HG02885 (cell line): ENCODE measurements around the gene SFMBT1.

ENCODE experiments used
- ATAC-seq: cut with Tn5 transposase; IDR thresholded peaks from one replicate; pipeline ENCODE4 v1.9.1; 2021; ENCODE audit warnings: mild to moderate bottlenecking; ENCODE audit not compliant: unreplicated experiment, poor library complexity

SFMBT1 gene

DNA sequence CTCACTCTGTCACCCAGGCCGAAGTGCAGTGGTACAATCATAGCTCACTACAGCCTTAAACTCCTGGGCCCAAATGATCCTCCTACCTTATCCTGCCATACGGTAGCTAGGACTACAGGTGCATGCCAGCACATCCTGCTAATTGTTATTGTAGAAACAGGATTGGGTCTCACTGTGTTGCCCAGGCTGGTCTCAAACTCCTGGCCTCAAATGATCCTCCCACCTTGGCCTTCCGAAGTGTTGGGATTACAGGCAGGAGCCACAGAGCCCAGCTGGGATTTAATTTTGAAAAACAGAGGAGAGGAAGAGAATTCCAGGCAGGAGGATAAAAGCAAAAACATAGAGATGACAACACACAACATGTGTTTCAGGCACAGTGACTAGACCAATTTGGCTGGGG is 40.5 kb downstream of the SFMBT1 start:
- ATAC-seq = no peak

- no peak for ATAC-seq
Observed at GRCh38 chr3:53003320-53003719, 42.6 kb downstream of the SFMBT1 start.

DNA sequence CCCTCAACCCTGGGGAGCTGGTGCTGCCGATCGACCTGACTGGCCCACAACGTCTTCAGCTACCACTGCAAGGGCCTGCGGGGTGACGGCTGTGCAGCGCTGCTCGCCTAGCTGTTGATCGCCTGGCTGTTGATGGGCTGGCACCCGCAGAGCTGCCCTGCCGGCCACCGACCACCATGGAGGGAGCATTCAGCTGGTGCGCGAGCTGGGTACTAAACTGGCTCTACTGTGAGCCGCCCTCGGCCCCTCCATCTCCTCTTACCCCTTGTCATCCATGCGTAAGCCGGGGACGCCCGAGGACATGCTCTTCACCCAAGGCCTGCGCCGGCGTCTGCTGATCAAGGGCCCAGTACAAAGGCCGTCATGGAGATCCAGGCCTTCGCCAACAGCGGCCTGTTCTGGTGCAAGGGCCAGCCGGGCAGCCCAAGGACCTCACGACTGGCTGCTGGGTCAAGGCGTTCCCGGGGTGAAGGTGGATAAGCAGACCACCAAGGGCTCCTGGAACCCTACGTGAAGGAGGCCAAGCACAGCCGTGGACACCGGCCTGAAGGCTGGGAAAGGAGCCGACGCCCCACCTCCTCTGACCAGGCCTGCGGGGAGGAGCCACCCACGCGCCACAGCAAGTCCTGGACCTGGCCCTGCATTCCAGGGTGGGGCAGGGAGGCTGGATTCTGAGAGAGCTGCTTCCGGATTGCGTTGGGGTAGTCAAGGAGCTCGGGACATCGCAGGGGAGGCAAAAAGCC is 46.9 kb downstream of the SFMBT1 start:
- ATAC-seq = no peak

DNA sequence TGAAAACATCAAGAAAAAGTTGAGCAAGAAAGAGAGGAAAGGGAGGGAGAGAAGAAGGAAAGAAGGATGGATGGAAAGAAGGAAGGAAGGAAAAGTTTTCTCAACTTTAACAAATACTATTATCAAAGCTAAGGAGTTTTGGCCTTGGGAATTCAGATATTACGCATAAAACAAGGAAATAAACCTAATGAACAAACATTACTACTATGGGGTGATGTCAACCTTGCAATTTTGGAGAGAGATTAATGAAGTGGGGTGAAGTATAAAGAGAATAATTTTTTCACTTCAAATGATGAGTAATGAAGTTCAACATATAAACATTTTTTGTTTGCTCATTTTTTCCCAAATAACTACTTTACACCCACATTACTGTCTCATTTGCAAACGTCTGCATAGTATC is 55.2 kb downstream of the SFMBT1 start:
- ATAC-seq = no peak

GRCh38 chr3:52986938-52987337 is 58.9 kb downstream of the SFMBT1 start:
- ATAC-seq = no peak

GRCh38 chr3:52986049-52986448 is 59.8 kb downstream of the SFMBT1 start:
- no peak for ATAC-seq

GRCh38 chr3:52983828-52984227 is 62.0 kb downstream of the SFMBT1 start:
- peak; percentile 34 for ATAC-seq

- peak; percentile 91 for ATAC-seq
Observed at GRCh38 chr3:52983336-52983807, 62.5 kb downstream of the SFMBT1 start.

DNA sequence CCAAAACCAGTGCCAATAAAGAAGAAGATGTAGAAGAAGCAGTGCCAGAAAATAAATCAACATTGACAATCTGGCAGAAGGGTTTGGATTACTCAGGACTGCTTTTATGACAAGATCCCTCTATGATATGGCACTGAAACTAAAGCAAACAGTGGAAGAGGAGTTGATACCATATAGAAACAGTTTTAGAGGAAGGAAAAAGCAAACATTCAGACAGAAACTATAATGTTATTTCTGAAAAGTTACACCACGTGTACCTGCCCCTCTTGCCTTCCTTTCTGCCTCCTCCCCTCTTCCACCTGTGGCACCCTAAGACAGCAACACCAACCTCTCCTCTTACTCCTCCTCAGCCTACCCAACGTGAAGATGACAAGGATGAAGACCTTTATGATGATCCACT is 63.0 kb downstream of the SFMBT1 start:
- peak; percentile 25 for ATAC-seq

DNA sequence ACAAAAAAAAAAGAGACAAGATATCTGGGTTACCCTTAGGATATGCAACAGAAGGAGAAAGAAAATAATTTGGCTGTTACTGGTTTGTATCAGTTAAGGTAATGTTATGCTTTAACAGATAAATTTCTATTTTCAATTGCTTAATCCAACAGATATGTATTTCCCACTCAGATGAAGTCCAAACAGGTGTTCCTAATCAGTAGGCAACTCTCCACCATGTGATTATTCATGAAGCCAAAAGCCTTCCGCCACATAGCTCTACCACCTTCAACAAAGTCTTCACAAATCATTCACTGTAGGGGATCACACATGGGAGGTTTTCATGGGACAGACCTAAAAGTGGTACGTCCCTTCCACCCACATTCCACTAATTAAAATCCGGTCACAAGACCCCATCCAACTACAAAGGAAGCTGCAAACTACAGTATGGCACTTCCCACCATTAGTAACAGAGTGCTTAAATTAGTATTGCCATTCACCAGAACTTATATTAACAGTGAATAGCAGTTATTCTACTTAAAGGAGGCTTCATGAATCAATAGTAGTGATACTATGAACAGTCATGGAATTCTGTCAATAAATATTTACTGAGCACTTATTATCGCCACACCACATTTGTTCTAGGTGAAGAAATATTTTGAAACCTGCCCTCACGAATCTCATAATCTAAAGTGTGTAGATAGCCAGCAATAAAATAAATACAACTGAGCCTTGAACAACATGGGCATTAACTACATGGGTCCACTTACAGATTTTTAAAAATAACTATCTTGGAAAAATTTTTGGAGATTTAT is 66.5 kb downstream of the SFMBT1 start:
- no peak for ATAC-seq

GRCh38 chr3:52978109-52978754 is 67.6 kb downstream of the SFMBT1 start:
- no peak for ATAC-seq

GRCh38 chr3:52973806-52974205 is 72.1 kb downstream of the SFMBT1 start:
- no peak for ATAC-seq

DNA sequence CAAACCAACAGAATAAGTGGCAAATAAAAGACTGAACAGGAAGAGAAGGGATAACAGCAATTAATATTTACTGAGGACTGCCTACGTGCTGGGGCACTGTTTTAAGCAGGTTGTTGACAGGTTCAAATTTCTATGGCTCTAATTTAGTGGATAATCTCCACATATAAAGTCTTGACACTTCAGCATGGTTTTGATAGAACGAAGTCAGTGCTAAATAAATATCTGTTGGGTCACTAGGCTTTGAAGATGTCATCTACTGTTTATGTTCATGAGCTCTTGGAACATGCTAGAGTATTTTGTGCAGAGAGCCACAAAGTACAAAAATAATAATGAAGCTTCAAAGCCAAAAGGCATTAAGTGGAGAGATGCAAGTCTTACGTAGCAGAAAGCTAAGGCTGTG is 74.0 kb downstream of the SFMBT1 start:
- no peak for ATAC-seq

DNA sequence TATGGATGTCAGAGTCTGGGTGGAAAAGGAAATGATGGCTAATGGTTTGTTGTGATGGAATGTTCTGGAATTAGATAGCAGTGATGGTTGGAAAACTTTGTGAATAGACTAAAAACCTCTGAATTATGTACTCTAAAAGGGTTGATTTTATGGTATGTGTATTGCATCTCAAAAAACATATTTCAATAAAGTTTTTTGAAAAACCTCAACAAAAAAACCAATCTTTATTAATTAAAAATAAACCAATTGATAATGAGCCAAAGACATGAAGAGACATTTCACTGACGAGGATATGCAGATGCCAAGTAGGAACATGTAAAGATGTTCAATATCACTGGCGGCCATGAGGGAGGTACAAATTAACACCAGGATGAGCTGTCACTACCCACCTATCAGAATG is 78.5 kb downstream of the SFMBT1 start:
- no peak for ATAC-seq

GRCh38 chr3:52962160-52962559 is 83.7 kb downstream of the SFMBT1 start:
- no peak for ATAC-seq

- ATAC-seq = no peak
Observed at GRCh38 chr3:52959773-52960172, 86.1 kb downstream of the SFMBT1 start.

DNA sequence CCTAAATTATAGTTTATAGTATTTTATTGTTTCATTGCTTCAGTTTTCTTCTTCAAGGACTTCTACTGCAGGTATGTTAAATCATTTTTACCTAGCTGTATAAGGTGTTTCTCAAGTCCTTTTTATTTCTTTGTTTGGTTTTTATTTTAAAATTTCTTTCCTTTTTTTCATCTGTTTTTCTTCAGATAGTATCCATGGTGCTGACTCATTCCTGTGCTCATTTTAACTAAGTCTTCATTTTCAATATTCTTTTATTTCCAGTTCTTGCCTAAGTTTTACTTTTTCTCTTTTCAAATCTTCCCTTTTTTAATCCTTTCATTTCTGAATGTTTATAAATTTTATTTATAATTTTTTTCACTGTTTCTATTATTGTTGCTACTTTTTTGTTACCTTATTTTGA is 106.3 kb downstream of the SFMBT1 start:
- no peak for ATAC-seq

- peak; percentile 64 for ATAC-seq
Observed at GRCh38 chr3:52934630-52935530, 111.0 kb downstream of the SFMBT1 start.

DNA sequence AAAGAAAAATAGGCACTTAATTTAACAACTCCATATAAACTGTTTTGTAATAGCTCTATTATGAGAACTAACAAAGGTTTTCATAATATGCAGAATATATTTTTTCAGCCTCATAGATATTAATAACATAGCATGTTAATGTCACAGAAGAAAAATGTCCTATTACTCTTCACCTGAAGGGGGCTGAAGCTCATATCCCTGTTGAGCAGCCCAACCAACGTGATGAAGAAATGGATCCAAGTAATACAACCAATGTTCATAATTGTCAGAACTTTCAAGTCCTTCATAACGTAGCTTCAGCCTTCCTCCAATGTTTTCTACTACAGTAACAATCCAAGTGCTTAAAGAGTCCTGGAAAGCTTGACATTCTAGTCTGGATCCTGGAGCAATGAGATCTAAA is 114.0 kb downstream of the SFMBT1 start:
- ATAC-seq = no peak

- ATAC-seq = no peak
Observed at GRCh38 chr3:52931328-52931727, 114.5 kb downstream of the SFMBT1 start.
